Nephron progenitor cell (in vitro differentiated cells): Measurements from ENCODE around the gene TP63.

Experiments used
- DNase-seq: peaks from one replicate; pipeline ENCODE4 v3.0.0; 2021
- H3K27ac Mint-ChIP-seq: 2 replicates; pipeline ENCODE4 v1.8.0; 2021; ENCODE audit warnings: mild to moderate bottlenecking, moderate library complexity, mixed read lengths
- H3K27me3 Mint-ChIP-seq: 2 replicates; pipeline ENCODE4 v1.8.0; 2021; ENCODE audit warnings: mild to moderate bottlenecking, low read depth, mixed read lengths; ENCODE audit not compliant: poor library complexity
- H3K36me3 Mint-ChIP-seq: 2 replicates; pipeline ENCODE4 v1.8.0; 2021; ENCODE audit warnings: low read depth, mixed read lengths
- H3K4me1 Mint-ChIP-seq: 2 replicates; pipeline ENCODE4 v1.8.0; 2021; ENCODE audit warnings: mixed read lengths
- H3K4me3 Mint-ChIP-seq: 2 replicates; pipeline ENCODE4 v1.8.0; 2021; ENCODE audit warnings: mild to moderate bottlenecking, moderate library complexity, mixed read lengths
- H3K9me3 Mint-ChIP-seq: 2 replicates; pipeline ENCODE4 v1.8.0; 2021; ENCODE audit warnings: mild to moderate bottlenecking, moderate library complexity, mixed read lengths
- TF ChIP-seq, protein P1 (sequence below): fragments of 200-600 bp; sonication (generic); IDR thresholded peaks from 2 replicates; pipeline ENCODE4 v1.5.0; 2021; ENCODE audit warnings: antibody characterized with exemption

The TP63 gene

DNA sequence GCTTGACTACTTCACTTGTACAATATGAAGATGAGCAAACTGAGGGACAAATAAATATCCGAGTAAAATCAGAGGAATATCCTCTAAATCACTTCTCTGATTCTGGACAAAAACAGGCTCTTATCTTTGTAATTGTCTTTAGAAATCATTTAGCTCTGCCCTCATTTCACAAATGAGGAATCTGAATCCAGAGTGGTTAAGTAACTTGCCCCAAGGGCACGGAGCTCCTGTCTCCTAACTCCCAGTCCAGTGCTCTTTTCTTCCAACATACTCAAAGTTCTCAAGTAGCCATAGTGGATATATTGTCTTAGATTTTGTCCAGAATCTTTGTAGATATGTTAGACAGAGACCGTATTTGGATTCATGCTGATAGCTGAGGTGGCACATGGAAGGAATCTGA, 156.0 kb downstream of the TP63 start:
- DNase-seq: no peak
- Mint-ChIP-seq H3K36me3 (no peaks in the 10 kb centered on the region), H3K27ac (no peak overlapping the region), H3K4me1 (peaks cover 45% of the 10 kb centered on the region), H3K4me3 (no peak overlapping the region), H3K9me3 (no peaks in the 10 kb centered on the region), H3K27me3 (peaks cover 3% of the 10 kb centered on the region)
- TF ChIP-seq, protein P1, sequence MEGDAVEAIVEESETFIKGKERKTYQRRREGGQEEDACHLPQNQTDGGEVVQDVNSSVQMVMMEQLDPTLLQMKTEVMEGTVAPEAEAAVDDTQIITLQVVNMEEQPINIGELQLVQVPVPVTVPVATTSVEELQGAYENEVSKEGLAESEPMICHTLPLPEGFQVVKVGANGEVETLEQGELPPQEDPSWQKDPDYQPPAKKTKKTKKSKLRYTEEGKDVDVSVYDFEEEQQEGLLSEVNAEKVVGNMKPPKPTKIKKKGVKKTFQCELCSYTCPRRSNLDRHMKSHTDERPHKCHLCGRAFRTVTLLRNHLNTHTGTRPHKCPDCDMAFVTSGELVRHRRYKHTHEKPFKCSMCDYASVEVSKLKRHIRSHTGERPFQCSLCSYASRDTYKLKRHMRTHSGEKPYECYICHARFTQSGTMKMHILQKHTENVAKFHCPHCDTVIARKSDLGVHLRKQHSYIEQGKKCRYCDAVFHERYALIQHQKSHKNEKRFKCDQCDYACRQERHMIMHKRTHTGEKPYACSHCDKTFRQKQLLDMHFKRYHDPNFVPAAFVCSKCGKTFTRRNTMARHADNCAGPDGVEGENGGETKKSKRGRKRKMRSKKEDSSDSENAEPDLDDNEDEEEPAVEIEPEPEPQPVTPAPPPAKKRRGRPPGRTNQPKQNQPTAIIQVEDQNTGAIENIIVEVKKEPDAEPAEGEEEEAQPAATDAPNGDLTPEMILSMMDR: no peak

DNA sequence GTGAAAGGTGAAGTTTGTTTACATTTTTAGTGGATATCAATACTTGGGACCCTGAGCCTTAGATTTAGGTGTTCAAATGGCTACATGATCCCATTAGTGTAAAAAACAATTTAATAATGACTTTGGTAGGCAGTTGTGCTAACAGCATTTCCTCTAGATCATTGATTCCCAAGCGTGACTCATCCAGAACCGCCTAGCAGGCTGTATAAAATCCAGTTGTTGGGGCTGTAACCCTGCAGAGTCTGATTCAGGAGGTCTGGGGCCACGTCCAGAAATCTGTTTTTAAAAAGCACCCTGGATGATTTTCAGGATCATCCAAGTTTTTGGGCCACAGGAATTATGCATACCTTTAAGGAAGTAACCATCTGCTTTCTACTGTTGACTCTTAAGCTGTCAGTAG, 156.4 kb downstream of the TP63 start:
- H3K9me3 Mint-ChIP-seq: no peaks in the 10 kb centered on the region
- no peak for DNase-seq

DNA sequence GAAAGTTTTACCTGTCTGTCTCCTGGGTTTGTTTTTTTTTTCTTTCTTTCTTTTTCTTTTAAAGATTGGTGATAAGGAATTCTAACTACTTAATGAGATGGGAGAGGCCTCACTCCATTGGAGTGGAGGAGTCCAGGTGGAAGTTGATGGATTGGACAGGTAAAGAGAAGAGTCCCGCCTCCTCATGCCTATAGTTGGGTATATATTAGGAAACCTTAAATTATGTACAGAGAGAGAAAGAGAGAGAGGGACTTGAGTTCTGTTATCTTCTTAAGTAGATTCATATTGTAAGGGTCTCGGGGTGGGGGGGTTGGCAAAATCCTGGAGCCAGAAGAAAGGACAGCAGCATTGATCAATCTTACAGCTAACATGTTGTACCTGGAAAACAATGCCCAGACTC, 158.2 kb downstream of the TP63 start:
- no peaks in the 10 kb centered on the region for H3K36me3 Mint-ChIP-seq
- no peak overlapping the region for H3K27ac Mint-ChIP-seq
- TF ChIP-seq, protein P1: no peak
- peaks cover 3% of the 10 kb centered on the region for H3K27me3 Mint-ChIP-seq
- DNase-seq: no peak
- peaks cover 53% of the 10 kb centered on the region for H3K4me1 Mint-ChIP-seq
- H3K4me3 Mint-ChIP-seq: no peak overlapping the region
- no peaks in the 10 kb centered on the region for H3K9me3 Mint-ChIP-seq

More for the DNA sequence above, 156.4 kb downstream of the TP63 start:
- TF ChIP-seq, protein P1: no peak
- H3K27ac Mint-ChIP-seq: no peak overlapping the region
- peaks cover 45% of the 10 kb centered on the region for H3K4me1 Mint-ChIP-seq
- no peaks in the 10 kb centered on the region for H3K36me3 Mint-ChIP-seq
- H3K27me3 Mint-ChIP-seq: peaks cover 3% of the 10 kb centered on the region
- no peak overlapping the region for H3K4me3 Mint-ChIP-seq

DNA sequence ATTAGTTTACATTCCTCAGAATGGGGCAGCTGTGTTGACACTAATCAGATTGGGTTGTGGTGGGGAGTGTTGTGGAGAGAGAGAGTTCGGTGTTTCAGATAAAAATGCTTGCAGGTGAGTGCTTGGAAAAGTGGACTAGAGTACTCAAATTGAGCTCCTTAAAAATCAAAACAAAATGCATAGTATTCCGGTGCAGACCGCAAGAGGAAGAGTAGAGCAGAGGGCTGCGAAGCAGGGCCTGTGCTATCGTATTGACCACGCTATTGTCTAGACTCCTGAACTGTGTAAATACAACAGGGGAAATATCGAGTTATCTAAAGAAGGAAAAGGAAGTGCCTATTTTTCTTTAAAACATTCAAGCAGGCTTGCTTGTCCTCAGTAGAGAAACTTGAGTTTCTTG, 159.5 kb downstream of the TP63 start:
- Mint-ChIP-seq H3K36me3 (no peaks in the 10 kb centered on the region), H3K4me1 (peaks cover 62% of the 10 kb centered on the region), H3K27ac (peak overlapping the region; percentile 77), H3K4me3 (no peak overlapping the region), H3K9me3 (no peaks in the 10 kb centered on the region), H3K27me3 (peaks cover 3% of the 10 kb centered on the region)
- DNase-seq: no peak
- TF ChIP-seq, protein P1: no peak

DNA sequence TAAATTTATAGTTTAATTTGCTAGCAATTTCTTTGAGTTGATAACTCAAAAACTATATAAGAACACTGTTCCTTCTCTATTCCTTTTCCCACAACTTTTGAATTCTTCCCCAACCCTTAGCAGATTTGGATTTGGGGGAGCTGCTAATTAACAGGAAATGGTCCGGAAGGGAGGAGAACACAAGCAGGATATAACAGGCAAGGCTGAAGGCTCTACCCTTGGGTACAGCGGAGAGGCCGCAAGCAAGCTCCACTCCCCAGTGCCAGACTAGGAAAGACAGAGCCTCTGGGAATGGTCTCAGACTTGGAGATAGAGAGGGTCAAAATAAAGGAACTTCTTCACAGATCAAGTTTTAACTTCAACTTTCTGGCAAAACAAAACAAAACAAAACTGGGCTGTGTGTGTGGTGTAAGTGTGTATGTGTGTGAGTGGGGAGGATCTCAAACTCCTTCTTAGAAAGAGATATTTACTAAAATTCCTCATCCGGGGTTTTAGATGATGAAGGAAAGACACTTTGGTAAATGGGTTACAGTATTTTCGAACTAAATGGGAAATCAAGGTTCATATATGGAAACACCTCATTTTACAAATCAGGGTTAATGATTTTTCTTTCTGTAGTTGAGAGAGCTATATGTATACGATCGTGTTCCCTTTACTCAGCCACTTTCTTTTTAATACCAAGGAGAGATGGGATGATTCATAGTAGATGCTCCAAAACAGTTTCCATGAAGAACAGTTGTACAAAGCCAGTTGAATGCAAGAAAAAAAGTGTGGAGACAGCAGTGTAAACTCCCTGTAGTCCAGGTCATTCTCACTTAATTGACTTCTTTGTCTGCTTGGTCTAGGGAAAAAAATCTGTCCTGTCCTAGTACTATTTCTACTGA, 161.1 kb downstream of the TP63 start:
- Mint-ChIP-seq H3K27ac (peak overlapping the region; percentile 40), H3K4me3 (no peak overlapping the region), H3K9me3 (no peaks in the 10 kb centered on the region), H3K36me3 (no peaks in the 10 kb centered on the region), H3K4me1 (peaks cover 75% of the 10 kb centered on the region), H3K27me3 (peaks cover 3% of the 10 kb centered on the region)
- TF ChIP-seq, protein P1: no peak
- no peak for DNase-seq

DNA sequence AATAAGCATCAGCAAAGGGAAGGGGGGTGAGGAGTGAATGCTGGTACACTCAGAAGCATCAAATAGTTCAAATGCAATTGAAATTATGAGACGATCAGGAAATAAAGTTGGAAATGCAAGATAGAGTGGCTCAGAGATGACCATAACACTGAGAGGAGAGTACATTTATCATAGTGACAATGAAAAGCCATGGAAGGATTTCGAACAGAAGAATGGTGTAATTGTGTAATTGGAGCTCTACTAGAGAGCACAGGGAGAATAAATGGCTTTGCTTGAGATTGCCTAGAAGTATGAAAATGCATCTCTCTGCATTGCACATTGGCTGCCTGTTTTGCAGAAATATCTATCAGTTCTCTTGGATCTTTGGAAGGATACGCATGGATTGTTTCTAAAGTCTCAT, 163.3 kb downstream of the TP63 start:
- TF ChIP-seq, protein P1: no peak
- H3K36me3 Mint-ChIP-seq: no peaks in the 10 kb centered on the region
- no peak overlapping the region for H3K4me3 Mint-ChIP-seq
- no peaks in the 10 kb centered on the region for H3K27me3 Mint-ChIP-seq
- peaks cover 83% of the 10 kb centered on the region for H3K4me1 Mint-ChIP-seq
- no peak overlapping the region for H3K27ac Mint-ChIP-seq
- DNase-seq: no peak
- H3K9me3 Mint-ChIP-seq: no peaks in the 10 kb centered on the region
